ENCODE results near the gene RPLP1.

GRCh38 chr15:69435985-69436384 is 16.6 kb upstream of the RPLP1 start:
- TF ChIP-seq CTCF (IDR thresholded peaks at IDR 0.05; ENCODE audit: low read depth, low read length, poor library complexity, severe bottlenecking) (no peak), EZH2phosphoT487 (IDR thresholded peaks at IDR 0.05; ENCODE audit: borderline replicate concordance, low read length) (no peak)

Data from DOHH2 (cell line).